Stimulated activated CD4-positive, alpha-beta T cell treated with anti-CD3 and anti-CD28 coated beads, Interleukin-15, amount 100 ng/mL, for 48 hours (primary cell): Measurements from ENCODE around the gene VCPKMT.
"Not testable (repeated sequence)": the region's sequence is repeated elsewhere in the genome, so short reads cannot be mapped to it uniquely, and the experiment has no call there.

ENCODE experiments used
- DNase-seq, 2 donors: peaks; one replicate each; pipeline ENCODE4 v3.0.0-alpha.2; 2020; ENCODE audit warnings: low read depth in 2 of 2

VCPKMT gene

GRCh38 chr14:50092006-50092555 is 24.3 kb downstream of the VCPKMT start:
- DNase-seq, result no peak

- no peak for DNase-seq
Measured at GRCh38 chr14:50091240-50091913, 25.0 kb downstream of the VCPKMT start.

GRCh38 chr14:50089208-50089607 is 27.2 kb downstream of the VCPKMT start:
- no peak for DNase-seq

GRCh38 chr14:50088731-50089130 is 27.6 kb downstream of the VCPKMT start:
- DNase-seq, result no peak

GRCh38 chr14:50088117-50088515 is 28.3 kb downstream of the VCPKMT start:
- DNase-seq, result no peak

- no peak for DNase-seq
Measured at GRCh38 chr14:50087341-50088116, 28.8 kb downstream of the VCPKMT start.

GRCh38 chr14:50086321-50086711 is 30.1 kb downstream of the VCPKMT start:
- DNase-seq, result no peak

- DNase-seq, result peak; percentile 38 to 49
Measured at GRCh38 chr14:50085570-50086320, 30.6 kb downstream of the VCPKMT start.

GRCh38 chr14:50084666-50085065 is 31.7 kb downstream of the VCPKMT start:
- no peak for DNase-seq

- peak; percentile 57 to 60 for DNase-seq
Measured at GRCh38 chr14:50083467-50084337, 32.7 kb downstream of the VCPKMT start.

GRCh38 chr14:50082784-50083466 is 33.4 kb downstream of the VCPKMT start:
- DNase-seq, result peak; percentile 83 to 85

- DNase-seq, result no peak
Measured at GRCh38 chr14:50082308-50082742, 34.0 kb downstream of the VCPKMT start.

- DNase-seq, result not testable (repeated sequence)
Measured at GRCh38 chr14:50079103-50079502, 37.3 kb downstream of the VCPKMT start.

- not testable (repeated sequence) for DNase-seq
Measured at GRCh38 chr14:50073663-50074062, 42.7 kb downstream of the VCPKMT start.

GRCh38 chr14:50072395-50072794 is 44.0 kb downstream of the VCPKMT start:
- DNase-seq, result no peak

GRCh38 chr14:50070840-50071548 is 45.4 kb downstream of the VCPKMT start:
- no peak for DNase-seq

GRCh38 chr14:50070230-50070629 is 46.1 kb downstream of the VCPKMT start:
- no peak for DNase-seq

- DNase-seq, result no peak
Measured at GRCh38 chr14:50069325-50069724, 47.0 kb downstream of the VCPKMT start.

GRCh38 chr14:50068496-50068895 is 47.9 kb downstream of the VCPKMT start:
- no peak for DNase-seq
